HCT116 (cell line): Measurements from ENCODE around the gene CNPY1. TPM values are rescaled to one million over a fixed set of nuclear protein-coding genes. Genes with fewer than 3 reads are reported as not detected.

ENCODE experiments used
- ATAC-seq: fragments of 200-7000 bp; cut with Tn5 transposase; 2 replicates; pipeline ENCODE4 v1.9.1; 2020; ENCODE audit warnings: mild to moderate bottlenecking, moderate library complexity
- BruUV-seq: library from RNA; stranded (reverse); fragments of 400-500 nt; replicated peaks from 2 replicates; lab custom pipeline; 2021; lab: Mats Ljungman, UMichigan
- CTCF ChIA-PET: fragments of 300-600 bp; sonication (Branson Sonifier 250); formaldehyde crosslinking; loops from one replicate; lab custom pipeline; 2021; ENCODE audit warnings: antibody characterized with exemption; lab: Charles Lee
- POLR2A ChIA-PET: fragments of 300-600, 350-600 bp; sonication (Branson Sonifier 250); formaldehyde crosslinking; loops from one replicate; lab custom pipeline; 2021; ENCODE audit warnings: antibody characterized with exemption; lab: Charles Lee
- RAD21 ChIA-PET, 2 experiments: fragments of 300-600 bp; sonication (Branson Sonifier 250); formaldehyde crosslinking; loops; one replicate each; lab custom pipeline; 2023; ENCODE audit warnings: low total read pairs in 2 of 2; ENCODE audit not compliant: uncharacterized antibody in 2 of 2, unreplicated experiment in 2 of 2, low non-redundant PET in 1 of 2; lab: Charles Lee
- DNase-seq: peaks from one replicate; pipeline ENCODE4 v3.0.0-alpha.2; 2010; ENCODE audit warnings: low read depth, low spot score
- H2AFZ ChIP-seq: fragments of 200-600 bp; shearing (Covaris generic), sonication (generic); 2 replicates; pipeline ENCODE4 v1.6.1; 2017; ENCODE audit warnings: low read depth, mixed run types, mixed read lengths, antibody characterized with exemption, low read length; ENCODE audit not compliant: poor library complexity, severe bottlenecking
- H3K27ac ChIP-seq: 2 replicates; pipeline ENCODE4 v1.5.1; 2012; ENCODE audit warnings: low read depth, low read length
- H3K27me3 ChIP-seq: fragments of 200-600 bp; sonication (generic); 2 replicates; pipeline ENCODE4 v1.6.1; 2016; ENCODE audit warnings: mixed run types, low read length, mixed read lengths; ENCODE audit not compliant: insufficient read depth
- H3K36me3 ChIP-seq, 2 experiments: fragments of 200-500 bp in 1 of 2; fragments of 200-600 bp in 1 of 2; sonication (Bioruptor generic) in 1 of 2; sonication (generic) in 1 of 2; 2 replicates each; pipeline versions ENCODE4 v1.5.1 to v1.6.1; 2014 to 2016; ENCODE audit warnings: low read length in 2 of 2, inconsistent platforms in 1 of 2, mixed read lengths in 1 of 2, mixed run types in 1 of 2; ENCODE audit not compliant: insufficient read depth in 2 of 2, control insufficient read depth in 1 of 2
- H3K4me1 ChIP-seq, 2 experiments: fragments of 200-600 bp in 1 of 2; sonication (generic) in 1 of 2; 2 replicates each; pipeline versions ENCODE4 v1.5.1 to v1.6.1; 2012 to 2017; ENCODE audit warnings: low read length in 2 of 2, inconsistent platforms in 1 of 2, mild to moderate bottlenecking in 1 of 2, mixed read lengths in 1 of 2, mixed run types in 1 of 2, moderate library complexity in 1 of 2; ENCODE audit not compliant: insufficient read depth in 2 of 2, control insufficient read depth in 1 of 2
- H3K4me2 ChIP-seq: fragments of 200-600 bp; sonication (generic); 2 replicates; pipeline ENCODE4 v1.6.1; 2017; ENCODE audit warnings: mixed run types, low read length, mixed read lengths
- H3K4me3 ChIP-seq, 2 experiments: fragments of 200-600 bp in 1 of 2; sonication (generic) in 1 of 2; replicated peaks in 1 of 2; 2 replicates each; pipeline ENCODE4 v1.5.1; 2011 to 2016; ENCODE audit warnings: low read length in 2 of 2, control low read depth in 1 of 2, low read depth in 1 of 2, mild to moderate bottlenecking in 1 of 2, mixed read lengths in 1 of 2, mixed run types in 1 of 2
- H3K79me2 ChIP-seq: fragments of 200-600 bp; sonication (generic); 2 replicates; pipeline ENCODE4 v1.6.1; 2017; ENCODE audit warnings: mild to moderate bottlenecking, mixed run types, low read length, moderate library complexity, mixed read lengths; ENCODE audit not compliant: insufficient read depth
- H3K9ac ChIP-seq: fragments of 200-600 bp; sonication (generic); 2 replicates; pipeline ENCODE4 v1.6.1; 2016; ENCODE audit warnings: low read length, mixed read lengths
- H3K9me2 ChIP-seq: fragments of 200-600 bp; sonication (generic), shearing (Covaris generic); 2 replicates; pipeline ENCODE4 v1.6.1; 2017; ENCODE audit warnings: mixed run types, mild to moderate bottlenecking, moderate library complexity; ENCODE audit not compliant: insufficient read depth
- H3K9me3 ChIP-seq, 2 experiments: fragments of 200-500 bp in 1 of 2; fragments of 200-600 bp in 1 of 2; sonication (Bioruptor generic) in 1 of 2; sonication (generic) in 1 of 2; 2 replicates each; pipeline ENCODE4 v1.6.1; 2014 to 2017; ENCODE audit warnings: low read length in 2 of 2, mixed read lengths in 2 of 2, inconsistent platforms in 1 of 2, low read depth in 1 of 2, mild to moderate bottlenecking in 1 of 2, mixed run types in 1 of 2, moderate library complexity in 1 of 2; ENCODE audit not compliant: control insufficient read depth in 1 of 2, insufficient read depth in 1 of 2
- H4K20me1 ChIP-seq: fragments of 200-600 bp; sonication (generic), shearing (Covaris generic); 2 replicates; pipeline ENCODE4 v1.6.1; 2017; ENCODE audit warnings: mixed run types, mild to moderate bottlenecking, moderate library complexity; ENCODE audit not compliant: insufficient read depth
- EGR1 ChIP-seq: IDR thresholded peaks from 2 replicates; pipeline ENCODE4 v1.6.1; 2012; ENCODE audit warnings: low read depth
- EZH2phosphoT487 ChIP-seq: fragments of 200-600 bp; IDR thresholded peaks from 2 replicates; pipeline ENCODE4 v1.6.1; 2018; ENCODE audit warnings: antibody characterized with exemption, borderline replicate concordance
- FOSL1 ChIP-seq: IDR thresholded peaks from 2 replicates; pipeline ENCODE4 v1.6.1; 2012; ENCODE audit warnings: low read depth
- MAX ChIP-seq: IDR thresholded peaks from 2 replicates; pipeline ENCODE4 v1.6.1; 2012
- POLR2A ChIP-seq: IDR thresholded peaks from 2 replicates; pipeline ENCODE4 v1.7.0; 2011; ENCODE audit warnings: borderline replicate concordance; ENCODE audit not compliant: insufficient read depth, insufficient read length; ENCODE audit errors: extremely low read depth
- POLR2AphosphoS5 ChIP-seq: IDR thresholded peaks from 2 replicates; pipeline ENCODE4 v1.6.1; 2011; ENCODE audit warnings: mild to moderate bottlenecking, low read depth, low read length, moderate library complexity
- ZBTB33 ChIP-seq: IDR thresholded peaks from 2 replicates; pipeline ENCODE4 v1.6.1; 2011; ENCODE audit warnings: mild to moderate bottlenecking, low read length, moderate library complexity; ENCODE audit not compliant: insufficient replicate concordance; ENCODE audit errors: extremely low read depth
- ZNF274 ChIP-seq: fragments of 200-500 bp; sonication (Bioruptor generic); IDR thresholded peaks from 2 replicates; pipeline ENCODE4 v1.6.1; 2014; ENCODE audit warnings: mild to moderate bottlenecking, low read depth, low read length, inconsistent platforms
- intact Hi-C: fragments of 100-400 bp; cut with micrococcal nuclease; formaldehyde crosslinking; loops from 2 replicates; pipeline ENCODE4 v1.10.0; 2022
- total RNA-seq: library from RNA; stranded (reverse); gene quantifications from one replicate; pipeline ENCODE4 v1.2.1, GENCODE V29; 2021; ENCODE audit not compliant: unreplicated experiment

The CNPY1 gene
- total RNA-seq, 1 experiment from 2014 or later = not detected

- no peaks in the 10 kb centered on the region for H3K36me3 ChIP-seq
- H2AFZ ChIP-seq = no peak overlapping the region
- no peaks in the 10 kb centered on the region for H4K20me1 ChIP-seq
- no peak for DNase-seq
- no peaks in the 10 kb centered on the region for H3K79me2 ChIP-seq
- ChIA-PET CTCF (no interaction called here), POLR2A (no interaction called here), RAD21 (no interaction called here)
- no peak overlapping the region for H3K27ac ChIP-seq
- intact Hi-C loops = no loop called here
- no peak overlapping the region for H3K9ac ChIP-seq
- no peaks in the 10 kb centered on the region for H3K9me2 ChIP-seq
- no TSS peak for BruUV-seq
- ATAC-seq = no peak
- no peak overlapping the region for H3K4me3 ChIP-seq
- no peaks in the 10 kb centered on the region for H3K9me3 ChIP-seq
- no peaks in the 10 kb centered on the region for H3K27me3 ChIP-seq
- TF ChIP-seq POLR2A (no peak), MAX (no peak), ZBTB33 (no peak), POLR2AphosphoS5 (no peak), ZNF274 (no peak), EZH2phosphoT487 (no peak), EGR1 (no peak), FOSL1 (no peak)
- H3K4me2 ChIP-seq = no peak overlapping the region
- H3K4me1 ChIP-seq = peaks cover 0 to 12% of the 10 kb centered on the region in 2 experiments; a peak in 3 of 4 replicates
Observed at GRCh38 chr7:155458878-155459699, 87.3 kb downstream of the CNPY1 start.
